H1 (cell line): ENCODE results near the gene ACTL8.

Experiments
- ATF3 ChIP-seq: IDR thresholded peaks from 2 replicates; pipeline ENCODE4 v1.6.1; 2011; ENCODE audit warnings: low read depth, mild to moderate bottlenecking, low read length; ENCODE audit not compliant: insufficient read depth
- BACH1 ChIP-seq: IDR thresholded peaks from 2 replicates; pipeline ENCODE4 v1.6.1; 2012; ENCODE audit warnings: low read length, improper control_type of control experiment
- BCL11A ChIP-seq, 2 experiments: IDR thresholded peaks; one replicate each; pipeline ENCODE4 v1.6.1; 2011; ENCODE audit warnings: low read depth in 2 of 2, low read length in 2 of 2, mild to moderate bottlenecking in 2 of 2
- CBX8 ChIP-seq: fragments of 300-800, 300-1000 bp; sonication (generic); IDR thresholded peaks from 2 replicates; pipeline ENCODE4 v1.7.1; 2016; ENCODE audit warnings: low read depth, low read length, borderline replicate concordance
- CHD1 ChIP-seq: IDR thresholded peaks from 2 replicates; pipeline ENCODE4 v1.6.1; 2012; ENCODE audit warnings: low read depth, low read length, improper control_type of control experiment
- CTCF ChIP-seq, 3 experiments: IDR thresholded peaks; 1 replicate in 2 of 3; 2 replicates in 1 of 3; pipeline versions ENCODE4 v1.5.1 to v1.6.1; 2011; ENCODE audit warnings: low read length in 3 of 3, mild to moderate bottlenecking in 3 of 3, inconsistent platforms in 2 of 3, low read depth in 1 of 3, moderate library complexity in 1 of 3; ENCODE audit not compliant: insufficient read depth in 1 of 3; ENCODE audit errors: control extremely low read depth in 1 of 3
- JUND ChIP-seq: IDR thresholded peaks from 2 replicates; pipeline ENCODE4 v1.6.1; 2011; ENCODE audit warnings: mild to moderate bottlenecking, improper control_type of control experiment, low read length
- MAX ChIP-seq: IDR thresholded peaks from 2 replicates; pipeline ENCODE4 v1.6.1; 2012; ENCODE audit warnings: inconsistent platforms
- PHF8 ChIP-seq: fragments of 200-600 bp; sonication (generic); conservative IDR thresholded peaks from 2 replicates; pipeline ENCODE4 v1.7.1; 2012; ENCODE audit warnings: low read depth, mild to moderate bottlenecking, inconsistent platforms, low read length, moderate library complexity
- POLR2A ChIP-seq, 2 experiments: IDR thresholded peaks; 1 replicate in 1 of 2; 2 replicates in 1 of 2; pipeline ENCODE4 v1.6.1; 2011; ENCODE audit warnings: low read depth in 2 of 2, low read length in 2 of 2, mild to moderate bottlenecking in 2 of 2; ENCODE audit errors: control extremely low read depth in 1 of 2
- POLR2AphosphoS5 ChIP-seq: IDR thresholded peaks from 2 replicates; pipeline ENCODE4 v1.6.1; 2011; ENCODE audit warnings: low read depth, low read length
- SP1 ChIP-seq: IDR thresholded peaks from 2 replicates; pipeline ENCODE4 v1.6.1; 2011; ENCODE audit warnings: low read depth, low read length
- TAF1 ChIP-seq: IDR thresholded peaks from 2 replicates; pipeline ENCODE4 v1.6.1; 2011; ENCODE audit warnings: mild to moderate bottlenecking, low read depth, low read length
- TCF12 ChIP-seq: IDR thresholded peaks from 2 replicates; pipeline ENCODE4 v1.6.1; 2011; ENCODE audit warnings: low read depth, mild to moderate bottlenecking, low read length

GRCh38 chr1:17792421-17792820 lies 37.3 kb downstream of the ACTL8 start:
- TF ChIP-seq BACH1 (no peak), TAF1 (no peak), MAX (no peak), CTCF (IDR thresholded peaks at IDR 0.05; ENCODE audit: control extremely low read depth in 1 of 3, insufficient read depth in 1 of 3, low read depth in 1 of 3, low read length in 3 of 3) (no peak), POLR2AphosphoS5 (no peak), JUND (no peak), POLR2A (IDR thresholded peaks at IDR 0.05; ENCODE audit: control extremely low read depth in 1 of 2, low read depth in 2 of 2, low read length in 2 of 2) (no peak), CBX8 (no peak), CHD1 (no peak), PHF8 (no peak), SP1 (no peak), TCF12 (no peak), BCL11A (IDR thresholded peaks at IDR 0.05; ENCODE audit: low read depth in 2 of 2, low read length in 2 of 2) (no peak), ATF3 (no peak)
